DND-41 (cell line): ENCODE measurements around the gene RNF26.

Experiments used
- EZH2 ChIP-seq: IDR thresholded peaks from 3 replicates; pipeline ENCODE4 v1.6.1; 2012; ENCODE audit warnings: borderline replicate concordance, low read depth, mild to moderate bottlenecking, moderate library complexity, low read length, inconsistent platforms; ENCODE audit not compliant: severe bottlenecking
- TF ChIP-seq, protein P1 (sequence below): IDR thresholded peaks from 2 replicates; pipeline ENCODE4 v1.5.1; 2012; ENCODE audit warnings: borderline replicate concordance, low read length, moderate library complexity, mild to moderate bottlenecking; ENCODE audit not compliant: poor library complexity, severe bottlenecking; ENCODE audit errors: extremely low read depth

DNA sequence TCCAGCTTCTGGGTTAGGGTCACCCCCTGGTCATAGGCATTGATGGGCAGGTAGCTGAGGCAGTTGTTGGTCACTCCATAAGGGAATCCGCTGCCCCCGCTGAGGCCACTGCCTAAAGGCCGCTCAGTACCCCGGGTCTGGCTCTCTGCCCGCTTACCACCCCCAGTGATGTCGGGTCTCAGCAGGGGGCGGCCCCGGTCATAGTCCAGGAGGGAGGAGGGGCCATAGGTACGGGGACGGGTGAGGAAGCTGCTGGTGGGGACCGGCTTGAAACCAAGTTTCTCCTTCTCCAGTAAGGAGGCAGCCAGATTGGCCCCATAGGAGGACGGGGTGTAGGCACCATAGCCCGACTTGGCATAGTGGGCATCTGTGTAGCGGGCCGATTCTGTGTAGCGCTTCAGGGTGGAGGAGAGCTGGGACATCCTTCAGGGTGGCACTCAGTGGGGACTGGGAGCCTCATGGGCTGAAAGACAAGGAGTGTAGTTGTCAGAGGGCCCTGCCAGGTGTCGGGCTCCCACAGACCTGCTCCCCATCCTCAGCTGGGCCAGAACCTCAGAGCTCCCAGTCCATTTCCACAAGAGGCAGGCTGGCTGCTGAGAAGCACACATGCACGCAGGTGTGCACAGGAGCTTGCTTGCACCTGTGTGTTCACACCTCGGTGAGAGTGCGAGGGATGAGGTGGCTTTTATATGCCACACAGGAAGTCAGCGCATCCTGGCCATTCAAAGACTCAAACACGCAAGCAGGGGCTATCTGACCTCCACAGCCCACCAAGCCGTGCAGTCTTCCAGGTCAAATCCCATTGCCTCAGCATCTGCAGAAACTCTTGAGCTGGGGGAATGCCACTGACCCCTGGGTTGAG, 39.0 kb downstream of the RNF26 start:
- TF ChIP-seq, protein P1, sequence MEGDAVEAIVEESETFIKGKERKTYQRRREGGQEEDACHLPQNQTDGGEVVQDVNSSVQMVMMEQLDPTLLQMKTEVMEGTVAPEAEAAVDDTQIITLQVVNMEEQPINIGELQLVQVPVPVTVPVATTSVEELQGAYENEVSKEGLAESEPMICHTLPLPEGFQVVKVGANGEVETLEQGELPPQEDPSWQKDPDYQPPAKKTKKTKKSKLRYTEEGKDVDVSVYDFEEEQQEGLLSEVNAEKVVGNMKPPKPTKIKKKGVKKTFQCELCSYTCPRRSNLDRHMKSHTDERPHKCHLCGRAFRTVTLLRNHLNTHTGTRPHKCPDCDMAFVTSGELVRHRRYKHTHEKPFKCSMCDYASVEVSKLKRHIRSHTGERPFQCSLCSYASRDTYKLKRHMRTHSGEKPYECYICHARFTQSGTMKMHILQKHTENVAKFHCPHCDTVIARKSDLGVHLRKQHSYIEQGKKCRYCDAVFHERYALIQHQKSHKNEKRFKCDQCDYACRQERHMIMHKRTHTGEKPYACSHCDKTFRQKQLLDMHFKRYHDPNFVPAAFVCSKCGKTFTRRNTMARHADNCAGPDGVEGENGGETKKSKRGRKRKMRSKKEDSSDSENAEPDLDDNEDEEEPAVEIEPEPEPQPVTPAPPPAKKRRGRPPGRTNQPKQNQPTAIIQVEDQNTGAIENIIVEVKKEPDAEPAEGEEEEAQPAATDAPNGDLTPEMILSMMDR: no peak
- TF ChIP-seq EZH2: no peak
